ENCODE data around the gene SEMA6A.
A peak's percentile ranks its signal among the peaks of the same experiment; 100 is the strongest.

Gene SEMA6A

DNA sequence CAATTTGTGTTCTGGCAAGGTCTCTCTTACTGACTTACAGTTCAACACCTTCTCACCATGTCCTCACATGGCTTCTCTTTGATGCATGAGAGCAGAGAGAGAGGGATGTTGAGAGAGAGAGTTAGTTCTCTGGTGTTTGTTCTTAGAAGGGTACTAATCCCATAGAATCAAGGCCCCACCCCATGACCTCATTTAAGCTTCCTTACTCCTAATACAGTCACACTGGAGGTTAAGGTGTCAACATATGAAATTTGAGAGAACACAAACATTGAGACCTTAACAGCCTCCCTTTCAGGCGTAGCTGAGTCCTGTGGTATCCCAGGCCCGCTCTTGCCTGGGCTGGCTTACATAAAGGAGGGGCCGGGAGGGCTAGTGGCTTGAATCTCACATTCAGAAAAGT, 10.6 kb upstream of the SEMA6A start:
- CTCF ChIA-PET: no interaction called here
- no peak for DNase-seq
- no peaks in the 10 kb centered on the region for H3K4me1 Mint-ChIP-seq

DNA sequence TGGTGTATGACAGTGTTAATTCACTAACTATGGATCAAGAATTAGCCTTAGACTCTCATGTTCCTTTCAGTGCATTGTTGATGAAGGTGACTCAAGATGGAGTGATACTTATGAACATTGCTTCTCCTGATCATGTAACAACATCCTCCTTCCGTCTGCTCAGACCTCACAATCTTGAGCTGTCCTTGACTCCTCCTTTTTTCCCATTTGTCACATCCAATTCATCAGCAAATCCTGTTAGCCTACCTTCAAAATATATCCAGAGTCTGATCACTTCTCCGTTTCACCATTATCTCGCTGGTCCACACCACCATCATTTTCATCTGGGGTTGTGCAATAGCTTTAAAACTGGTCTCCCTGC, 9.2 kb upstream of the SEMA6A start:
- H3K36me3 Mint-ChIP-seq: no peaks in the 10 kb centered on the region
- no peak for DNase-seq
- H3K27ac Mint-ChIP-seq: no peak overlapping the region
- no peaks in the 10 kb centered on the region for H3K9me3 Mint-ChIP-seq
- no peak overlapping the region for H3K4me3 Mint-ChIP-seq
- peaks cover 25% of the 10 kb centered on the region for H3K27me3 Mint-ChIP-seq
- no peaks in the 10 kb centered on the region for H3K4me1 Mint-ChIP-seq
- CTCF ChIA-PET: no interaction called here

More for the DNA sequence above, 10.6 kb upstream of the SEMA6A start:
- H3K27me3 Mint-ChIP-seq: peaks cover 14% of the 10 kb centered on the region
- H3K36me3 Mint-ChIP-seq: no peaks in the 10 kb centered on the region
- no peak overlapping the region for H3K27ac Mint-ChIP-seq
- no peaks in the 10 kb centered on the region for H3K9me3 Mint-ChIP-seq
- H3K4me3 Mint-ChIP-seq: no peak overlapping the region

DNA sequence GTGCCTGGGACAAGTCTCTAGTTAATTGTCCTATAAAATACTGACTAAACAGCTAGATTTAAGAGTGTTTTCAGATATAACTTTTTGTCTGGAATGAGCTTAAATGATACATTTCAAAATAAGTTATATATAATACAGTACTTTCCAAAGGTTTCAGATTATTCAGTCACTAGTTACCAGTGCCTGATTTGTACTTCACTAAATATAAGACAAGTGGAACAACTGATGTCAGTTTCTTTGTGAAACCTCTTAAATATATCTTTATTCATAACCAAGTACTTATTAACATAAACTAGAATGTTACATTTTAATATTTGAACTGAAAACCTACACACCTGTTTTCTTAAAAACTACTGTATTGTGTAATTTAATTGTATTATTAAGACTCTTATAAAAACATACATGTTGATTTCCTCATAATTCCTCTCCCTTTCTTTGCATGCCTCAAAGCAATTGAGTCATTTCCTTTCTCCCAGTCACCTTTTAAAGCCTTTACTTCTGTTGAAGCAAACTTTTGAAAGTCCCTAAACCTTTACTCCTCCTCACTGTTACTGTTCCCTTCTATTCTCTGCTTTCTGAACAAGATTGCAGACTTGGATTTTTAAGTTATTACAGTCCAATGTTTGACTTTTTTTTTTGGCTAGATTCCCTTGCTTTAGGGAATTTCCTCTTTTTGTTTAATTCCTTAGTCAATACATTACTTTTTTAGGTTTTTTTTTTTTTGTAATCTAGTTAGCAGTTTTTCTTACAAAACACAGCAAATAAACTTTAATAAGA, 8.7 kb upstream of the SEMA6A start:
- no peak for DNase-seq
- Mint-ChIP-seq H3K9me3 (no peaks in the 10 kb centered on the region), H3K4me1 (no peaks in the 10 kb centered on the region), H3K27ac (no peak overlapping the region), H3K36me3 (no peaks in the 10 kb centered on the region), H3K27me3 (peaks cover 31% of the 10 kb centered on the region), H3K4me3 (no peak overlapping the region)
- CTCF ChIA-PET: no interaction called here

DNA sequence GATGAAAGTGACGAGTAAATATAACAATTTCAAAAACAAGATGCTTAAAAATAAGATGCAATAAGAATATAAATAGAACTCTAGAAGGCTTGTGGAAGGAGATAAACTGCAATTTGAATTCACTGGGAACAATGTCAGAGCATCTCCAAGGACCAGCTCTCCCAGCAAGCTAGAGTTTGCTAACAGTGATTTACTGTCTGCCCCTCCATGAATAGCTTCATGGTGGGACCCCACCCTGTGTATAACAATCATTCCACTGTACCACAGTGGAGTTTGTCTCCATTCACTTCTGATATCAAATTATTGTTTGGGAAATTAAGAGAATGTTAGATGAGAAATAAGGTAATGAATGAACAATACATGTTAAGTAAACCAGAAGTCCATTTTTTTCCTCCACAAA, 7.3 kb upstream of the SEMA6A start:
- CTCF ChIA-PET: no interaction called here
- Mint-ChIP-seq H3K27ac (no peak overlapping the region), H3K27me3 (peaks cover 44% of the 10 kb centered on the region), H3K4me3 (no peak overlapping the region), H3K4me1 (peaks cover 5% of the 10 kb centered on the region), H3K9me3 (no peaks in the 10 kb centered on the region), H3K36me3 (no peaks in the 10 kb centered on the region)
- DNase-seq: no peak

DNA sequence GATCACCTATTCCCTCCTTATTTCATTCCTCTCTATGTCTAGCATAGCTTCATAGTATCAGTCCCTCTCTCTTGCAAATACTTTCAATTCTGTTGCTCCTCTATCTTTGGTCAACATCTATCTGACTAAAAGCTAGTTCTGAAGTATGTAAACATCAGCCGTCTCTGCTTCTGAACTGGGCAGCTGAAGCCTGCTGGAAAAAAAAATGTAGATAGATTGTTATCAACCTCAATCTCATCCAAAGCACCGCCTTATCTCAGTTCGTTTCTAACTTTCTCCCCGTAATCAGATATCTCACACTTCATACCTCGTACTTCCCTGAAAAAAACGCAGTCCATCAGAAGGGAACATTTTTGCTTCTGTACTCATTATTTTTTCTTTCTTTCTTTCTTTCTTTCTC, 4.5 kb upstream of the SEMA6A start:
- CTCF ChIA-PET: no interaction called here
- no peaks in the 10 kb centered on the region for H3K36me3 Mint-ChIP-seq
- no peak for DNase-seq
- no peak overlapping the region for H3K4me3 Mint-ChIP-seq
- peaks cover 23% of the 10 kb centered on the region for H3K4me1 Mint-ChIP-seq
- H3K9me3 Mint-ChIP-seq: no peaks in the 10 kb centered on the region
- H3K27ac Mint-ChIP-seq: no peak overlapping the region
- H3K27me3 Mint-ChIP-seq: peaks cover 68% of the 10 kb centered on the region

DNA sequence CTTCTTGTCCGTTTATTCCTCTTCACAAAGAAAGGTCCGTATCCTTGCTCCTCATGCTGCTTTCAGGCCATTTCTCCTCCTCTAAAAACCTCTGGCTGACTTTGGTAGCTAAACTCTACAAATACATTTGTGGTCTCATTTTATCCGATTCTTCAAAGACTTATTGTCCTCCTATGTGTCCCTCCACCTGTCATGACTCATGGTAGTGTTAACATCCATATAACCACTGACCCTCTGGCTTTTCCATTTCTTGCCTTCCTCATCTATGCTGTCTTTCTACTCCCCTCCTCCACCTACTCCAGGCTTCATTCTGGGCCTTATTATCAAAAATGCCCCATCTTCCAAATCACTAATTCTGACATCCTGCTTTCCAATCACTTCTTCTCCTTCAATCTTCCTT, 4.1 kb upstream of the SEMA6A start:
- no peaks in the 10 kb centered on the region for H3K36me3 Mint-ChIP-seq
- DNase-seq: no peak
- peaks cover 25% of the 10 kb centered on the region for H3K4me1 Mint-ChIP-seq
- peaks cover 69% of the 10 kb centered on the region for H3K27me3 Mint-ChIP-seq
- H3K4me3 Mint-ChIP-seq: no peak overlapping the region
- no peak overlapping the region for H3K27ac Mint-ChIP-seq
- no peaks in the 10 kb centered on the region for H3K9me3 Mint-ChIP-seq
- CTCF ChIA-PET: interaction anchor here (0.5 kb wide), 1 partner anchor 109 kb away, joined by 3 read pairs; no protein-coding TSS in a partner anchor

DNA sequence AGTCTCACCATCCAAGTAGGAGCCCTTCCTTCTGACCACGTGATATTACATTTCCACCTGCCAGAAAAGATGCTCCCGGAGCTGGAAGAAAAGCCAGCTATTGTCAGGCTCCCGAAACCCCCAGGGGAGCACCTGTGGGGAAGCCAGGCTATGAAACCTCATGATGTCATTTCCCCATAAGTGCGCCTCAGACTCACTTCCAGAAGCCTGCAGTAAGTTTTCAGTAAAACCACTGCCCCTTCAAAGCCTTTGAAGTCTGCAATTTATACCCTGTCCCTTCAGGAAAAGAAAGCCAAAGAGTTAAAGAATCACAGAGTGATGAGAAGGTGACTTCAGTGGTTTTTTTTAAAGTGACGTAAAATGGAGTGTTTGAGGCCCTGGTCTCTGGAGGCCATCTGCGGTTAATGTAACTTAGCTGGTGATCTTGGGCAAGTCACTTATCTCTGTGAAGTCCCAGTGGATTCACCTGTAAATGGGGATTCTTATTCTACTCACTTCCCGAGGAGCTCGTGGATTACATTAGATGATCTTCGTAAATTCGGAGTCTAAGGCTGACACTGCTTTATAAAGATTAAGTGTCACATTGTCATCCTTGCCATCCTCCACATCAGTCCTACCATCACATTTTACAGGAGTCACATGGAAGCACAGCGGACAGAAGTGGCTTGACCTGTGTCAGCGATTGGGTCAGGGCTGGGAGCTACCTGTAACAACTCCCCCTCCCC, 2.6 kb upstream of the SEMA6A start:
- DNase-seq: no peak
- Mint-ChIP-seq H3K27me3 (peaks cover 83% of the 10 kb centered on the region), H3K4me3 (no peak overlapping the region), H3K27ac (no peak overlapping the region), H3K9me3 (no peaks in the 10 kb centered on the region), H3K4me1 (peaks cover 31% of the 10 kb centered on the region), H3K36me3 (no peaks in the 10 kb centered on the region)
- CTCF ChIA-PET: interaction anchor here (1.2 to 2.3 kb wide), 2 partner anchors 371 to 440 kb away, joined by 3 to 5 read pairs; no protein-coding TSS in a partner anchor

DNA sequence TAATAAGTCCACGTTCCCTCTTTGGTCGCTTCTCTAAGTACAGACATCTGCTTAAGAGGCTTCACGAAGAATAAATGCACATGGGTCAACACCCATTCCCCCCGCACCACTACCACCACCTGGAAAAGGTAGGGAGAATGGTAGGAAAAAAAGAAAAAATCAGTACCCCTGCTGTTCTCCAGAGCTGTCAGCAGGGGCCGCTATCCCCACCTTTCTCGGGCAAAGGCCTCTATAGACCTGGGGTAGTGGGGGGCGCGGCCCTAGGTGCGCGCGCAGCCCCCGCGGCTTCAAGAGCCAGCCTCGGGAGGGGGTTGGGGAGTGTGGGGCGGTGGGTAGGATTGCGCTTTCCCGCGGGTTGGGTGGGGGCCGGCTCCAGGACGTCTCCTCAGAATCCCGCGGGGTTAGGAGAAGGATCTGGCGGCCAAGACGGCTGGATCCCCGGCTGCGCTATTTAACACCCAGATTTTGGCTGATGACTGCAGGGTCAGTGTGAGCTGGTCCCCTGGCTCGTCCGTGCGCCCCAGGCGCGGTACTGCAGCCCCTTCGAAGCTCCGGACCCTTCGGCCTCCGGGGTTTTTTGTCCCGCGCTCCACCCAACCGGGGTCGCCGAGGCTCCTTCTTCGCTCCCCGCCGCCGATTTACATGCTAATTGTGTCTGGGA, 1.6 kb upstream of the SEMA6A start:
- Mint-ChIP-seq H3K4me3 (no peak overlapping the region), H3K36me3 (no peaks in the 10 kb centered on the region), H3K27ac (no peak overlapping the region), H3K4me1 (peaks cover 31% of the 10 kb centered on the region), H3K9me3 (no peaks in the 10 kb centered on the region), H3K27me3 (peaks cover 87% of the 10 kb centered on the region)
- peak; percentile 58 for DNase-seq
- CTCF ChIA-PET: interaction anchor here (0.7 to 2.3 kb wide), 3 partner anchors 10 to 439 kb away, joined by 3 to 5 read pairs (median 3); no protein-coding TSS in a partner anchor

DNA sequence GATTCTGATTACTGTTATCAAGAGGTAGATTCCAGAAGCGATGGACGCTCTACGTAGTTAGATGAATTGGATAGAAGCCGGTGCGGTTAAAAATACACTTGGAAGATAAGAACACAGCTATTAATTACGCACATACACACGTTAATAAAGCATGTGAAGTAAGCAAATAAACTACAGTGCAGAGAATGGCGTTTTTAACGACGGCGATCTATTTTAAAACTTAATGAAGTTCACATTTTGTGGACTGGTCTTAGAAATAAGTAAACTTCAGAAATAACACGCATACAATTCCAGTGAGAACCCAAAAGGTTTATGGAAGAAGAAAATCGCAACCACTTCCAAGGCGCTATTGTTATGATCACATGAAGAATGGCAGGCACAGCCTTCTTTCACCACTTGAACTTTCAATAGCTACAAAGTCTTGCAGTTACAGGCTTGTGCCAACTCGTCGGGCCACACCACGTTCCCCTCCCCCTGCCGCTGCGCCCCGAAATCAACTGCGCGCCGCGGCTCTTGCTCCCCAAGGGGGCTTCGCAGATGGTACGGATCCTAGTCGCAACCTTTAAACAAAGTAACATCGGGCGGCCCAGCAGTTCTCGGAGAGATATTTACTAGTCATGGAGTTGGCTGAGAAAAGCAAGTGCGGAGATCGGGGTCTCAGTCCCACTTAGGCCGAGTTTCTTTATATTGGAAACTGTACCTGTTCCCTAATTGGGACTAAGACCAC, 866 bp upstream of the SEMA6A start:
- no peak for DNase-seq
- Mint-ChIP-seq H3K27me3 (peaks cover 84% of the 10 kb centered on the region), H3K4me3 (peak overlapping the region; percentile 20), H3K4me1 (peaks cover 31% of the 10 kb centered on the region), H3K27ac (peak overlapping the region; percentile 76), H3K9me3 (no peaks in the 10 kb centered on the region), H3K36me3 (no peaks in the 10 kb centered on the region)
- CTCF ChIA-PET: interaction anchor here (2.3 kb wide), 1 partner anchor 373 kb away, joined by 5 read pairs; no protein-coding TSS in a partner anchor

DNA sequence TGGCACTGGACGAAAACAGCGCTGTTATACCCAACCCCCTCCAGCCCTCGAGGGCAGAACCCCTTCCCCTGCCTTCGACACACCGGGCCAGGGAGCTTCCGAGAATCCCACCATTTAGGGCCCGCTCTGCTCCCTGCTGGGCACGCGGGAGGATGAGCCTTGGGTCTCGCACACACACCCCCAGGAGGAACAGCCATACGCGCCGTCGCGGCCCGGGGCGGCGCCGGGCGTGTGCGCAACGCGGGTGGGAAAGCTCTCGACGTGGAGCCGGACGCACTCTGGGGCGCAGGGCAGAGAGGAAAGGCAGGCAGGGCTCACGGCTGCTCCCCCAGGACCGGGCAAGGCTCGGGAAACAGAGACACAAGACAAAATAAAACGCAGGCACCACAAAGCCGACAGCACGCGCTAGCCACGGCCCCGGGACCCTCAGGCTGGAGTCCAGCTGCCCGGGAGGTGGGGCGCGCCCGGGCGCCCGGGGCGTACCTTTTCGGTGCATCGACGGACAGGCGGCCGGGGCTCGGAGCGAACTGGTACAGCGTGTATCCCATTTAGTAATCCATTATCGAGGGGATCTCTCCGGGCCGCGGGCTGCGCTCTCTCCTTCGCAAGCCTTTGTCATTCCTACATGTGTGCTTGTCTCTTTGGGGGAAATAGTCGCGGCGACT, 789 bp downstream of the SEMA6A start:
- Mint-ChIP-seq H3K27me3 (peaks cover 83% of the 10 kb centered on the region), H3K9me3 (no peaks in the 10 kb centered on the region), H3K36me3 (no peaks in the 10 kb centered on the region), H3K4me1 (peaks cover 31% of the 10 kb centered on the region), H3K4me3 (peak overlapping the region; percentile 61), H3K27ac (peak overlapping the region; percentile 68)
- no peak for DNase-seq
- CTCF ChIA-PET: no interaction called here

DNA sequence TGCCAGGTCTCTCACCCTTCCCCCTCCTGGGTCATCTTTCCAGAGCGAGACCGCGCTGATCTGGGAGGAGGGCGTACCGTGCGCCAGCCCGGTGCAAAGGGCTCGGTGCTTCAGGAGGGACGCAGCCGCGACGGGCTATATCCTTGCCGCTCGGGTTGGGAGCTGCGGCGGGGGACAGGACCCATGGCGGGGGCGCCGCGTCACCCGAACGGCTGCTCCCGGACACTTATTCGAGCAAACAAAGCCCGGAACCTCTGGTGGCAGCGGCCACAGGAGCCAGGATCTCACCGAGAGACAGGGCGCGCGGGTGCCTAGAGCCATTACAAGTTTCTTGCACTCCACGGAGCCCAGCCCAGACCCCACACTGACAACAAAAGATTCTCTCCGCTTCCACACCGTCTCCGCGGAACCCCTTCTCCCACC, 1.3 kb downstream of the SEMA6A start:
- CTCF ChIA-PET: no interaction called here
- no peak for DNase-seq
- Mint-ChIP-seq H3K36me3 (no peaks in the 10 kb centered on the region), H3K4me1 (peaks cover 31% of the 10 kb centered on the region), H3K27ac (peak overlapping the region; percentile 68), H3K27me3 (peaks cover 78% of the 10 kb centered on the region), H3K4me3 (peak overlapping the region; percentile 22), H3K9me3 (no peaks in the 10 kb centered on the region)

DNA sequence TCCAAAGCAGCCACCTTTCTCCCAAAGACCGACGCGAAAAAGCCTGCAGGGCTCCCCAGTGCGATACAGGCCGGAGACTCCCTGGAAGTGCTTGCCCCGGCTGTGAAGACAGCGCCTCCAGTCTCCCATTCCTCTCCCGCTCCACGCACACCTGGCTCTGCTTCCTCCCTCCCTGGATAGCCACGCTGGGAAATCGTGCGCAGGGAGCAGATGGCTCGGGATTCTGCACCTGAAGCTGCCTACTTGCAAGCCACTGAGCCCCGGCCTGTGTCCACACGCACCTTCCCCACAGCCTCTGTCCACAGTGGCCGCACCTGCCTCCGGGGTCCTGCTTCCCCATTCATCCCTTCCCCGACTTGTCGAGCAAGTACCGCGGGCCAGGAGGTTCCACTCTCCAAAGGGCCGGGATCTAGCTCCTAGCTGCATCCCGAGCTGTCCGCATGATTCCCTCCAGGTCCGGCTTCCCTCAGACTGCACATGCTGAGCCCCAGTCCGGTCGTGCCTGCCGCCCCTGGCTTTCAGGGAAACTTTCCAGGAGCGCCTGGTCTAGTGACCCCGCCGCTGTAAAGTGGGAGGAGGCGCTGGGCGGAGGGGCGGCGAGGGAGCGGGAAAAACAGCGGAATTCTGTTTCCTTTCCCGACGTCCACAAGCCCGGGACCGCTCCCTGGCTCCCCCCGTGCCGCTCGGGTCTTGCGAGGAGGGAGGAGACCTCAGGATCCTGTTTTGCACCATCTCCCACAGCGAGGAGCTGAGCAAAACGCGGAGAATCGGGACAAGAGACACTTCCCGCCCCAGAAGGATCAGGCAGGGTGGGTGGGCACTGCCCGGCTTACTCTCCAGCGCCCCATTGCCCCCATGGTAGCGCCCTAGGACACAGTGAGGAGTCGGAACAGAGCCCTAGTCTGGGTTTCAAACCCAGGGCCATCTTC, 2.0 kb downstream of the SEMA6A start:
- no peak overlapping the region for H3K27ac Mint-ChIP-seq
- H3K4me3 Mint-ChIP-seq: no peak overlapping the region
- CTCF ChIA-PET: no interaction called here
- H3K9me3 Mint-ChIP-seq: no peaks in the 10 kb centered on the region
- no peak for DNase-seq
- no peaks in the 10 kb centered on the region for H3K36me3 Mint-ChIP-seq
- peaks cover 31% of the 10 kb centered on the region for H3K4me1 Mint-ChIP-seq
- peaks cover 71% of the 10 kb centered on the region for H3K27me3 Mint-ChIP-seq

Data from activated naive CD4-positive, alpha-beta T cell treated with anti-CD3 and anti-CD28 coated beads, Interleukin-2, amount 10 ng/mL, durations not matched to agents 7 days and 5 days (primary cell).